H1 (cell line): ENCODE measurements around the gene TRIM28. TPM values are rescaled to one million over a fixed set of nuclear protein-coding genes. Genes with fewer than 3 reads are reported as not detected.

Experiments used
- ASH2L ChIP-seq: fragments of 200-600, 300-600 bp; sonication (generic); IDR thresholded peaks from one replicate; pipeline ENCODE4 v1.7.1; 2017; ENCODE audit warnings: low read length
- CHD2 ChIP-seq: IDR thresholded peaks from 2 replicates; pipeline ENCODE4 v1.6.1; 2012; ENCODE audit warnings: low read length, improper control_type of control experiment
- CTCF ChIP-seq, 3 experiments: IDR thresholded peaks; 1 replicate in 2 of 3; 2 replicates in 1 of 3; pipeline versions ENCODE4 v1.5.1 to v1.6.1; 2011; ENCODE audit warnings: low read length in 3 of 3, mild to moderate bottlenecking in 3 of 3, inconsistent platforms in 2 of 3, low read depth in 1 of 3, moderate library complexity in 1 of 3; ENCODE audit not compliant: insufficient read depth in 1 of 3; ENCODE audit errors: control extremely low read depth in 1 of 3
- EGR1 ChIP-seq: IDR thresholded peaks from 2 replicates; pipeline ENCODE4 v1.6.1; 2011; ENCODE audit warnings: low read depth, low read length, borderline replicate concordance
- GABPA ChIP-seq: IDR thresholded peaks from 2 replicates; pipeline ENCODE4 v1.6.1; 2011; ENCODE audit warnings: mild to moderate bottlenecking, low read length, moderate library complexity, borderline replicate concordance; ENCODE audit not compliant: insufficient read depth
- GTF2F1 ChIP-seq: IDR thresholded peaks from 2 replicates; pipeline ENCODE4 v1.6.1; 2012; ENCODE audit warnings: low read depth, low read length, improper control_type of control experiment, borderline replicate concordance
- SIN3A ChIP-seq, 2 experiments: IDR thresholded peaks in 1 of 2; conservative IDR thresholded peaks in 1 of 2; 2 replicates each; pipeline ENCODE4 v1.6.1; 2011 to 2012; ENCODE audit warnings: low read length in 2 of 2, improper control_type of control experiment in 1 of 2, low read depth in 1 of 2, mild to moderate bottlenecking in 1 of 2
- SUZ12 ChIP-seq: fragments of 200-600 bp; sonication (generic); IDR thresholded peaks from 2 replicates; pipeline ENCODE4 v1.6.1; 2012; ENCODE audit warnings: mild to moderate bottlenecking, inconsistent platforms, low read length, moderate library complexity, mixed read lengths
- TBP ChIP-seq: IDR thresholded peaks from 2 replicates; pipeline ENCODE4 v1.6.1; 2011; ENCODE audit warnings: low read depth, low read length, improper control_type of control experiment
- polyA plus RNA-seq, 7 experiments: library from polyadenylated mRNA; depleted of rRNA in 3 of 7; stranded (reverse) in 5 of 7; unstranded in 2 of 7; fragments of >200 nt in 5 of 7; fragments of 200-250 nt in 2 of 7; gene quantifications; 1 replicate in 5 of 7; 2 replicates in 1 of 7; 4 replicates in 1 of 7; pipeline versions ENCODE4 v1.2.1 to v1.2.3, GENCODE V29; 2011 to 2013; ENCODE audit warnings: missing spikeins in 2 of 7, mixed read lengths in 2 of 7
- total RNA-seq: library from RNA; stranded (reverse); fragmentation: NEBNext Ultra II Directional; extraction: Animal tissue kit (Norgen Biotek cat#: 25700); gene quantifications from 2 replicates; pipeline ENCODE4 v1.2.1, GENCODE V29; 2021

TRIM28 gene
- total and polyA plus RNA-seq, 2 of the 8 experiments (the other 6 are each of a cell fraction or from before 2014, with no cell fraction given), result 1,433 to 1,442 TPM

GRCh38 chr19:58521651-58522050 lies 22.2 kb upstream of the TRIM28 start (continued):
- TF ChIP-seq CTCF (IDR thresholded peaks at IDR 0.05; ENCODE audit: control extremely low read depth in 1 of 3, insufficient read depth in 1 of 3, low read depth in 1 of 3, low read length in 3 of 3) (no peak), ASH2L (no peak), EGR1 (no peak), GTF2F1 (no peak), CHD2 (no peak), SIN3A (conservative IDR thresholded peaks at IDR 0.05 in 1 of 2, IDR thresholded peaks at IDR 0.05 in 1 of 2; ENCODE audit: low read depth in 1 of 2, low read length in 2 of 2) (no peak), GABPA (no peak), TBP (no peak), SUZ12 (no peak)
- TF ChIP-seq, all 59 proteins: peak for 0
